CD4-positive, alpha-beta T cell treated with Interleukin-17A for 1 hour (primary cell): ENCODE results near the gene ATG7.
"Not testable (repeated sequence)": the region's sequence is repeated elsewhere in the genome, so short reads cannot be mapped to it uniquely, and the experiment has no call there.

Source experiments
- DNase-seq: peaks from one replicate; pipeline ENCODE4 v3.0.0-alpha.2; 2020

The ATG7 gene

GRCh38 chr3:11392014-11392859 lies 120.0 kb downstream of the ATG7 start:
- DNase-seq: no peak

- DNase-seq: no peak
Measured at GRCh38 chr3:11392860-11393114, 120.6 kb downstream of the ATG7 start.

- no peak for DNase-seq
Measured at GRCh38 chr3:11393401-11393800, 121.2 kb downstream of the ATG7 start.

GRCh38 chr3:11394392-11394791 lies 122.2 kb downstream of the ATG7 start:
- DNase-seq: no peak

- DNase-seq: no peak
Measured at GRCh38 chr3:11400213-11400612, 128.0 kb downstream of the ATG7 start.

GRCh38 chr3:11401434-11401833 lies 129.2 kb downstream of the ATG7 start:
- no peak for DNase-seq

- no peak for DNase-seq
Measured at GRCh38 chr3:11405323-11405722, 133.1 kb downstream of the ATG7 start.

- no peak for DNase-seq
Measured at GRCh38 chr3:11407644-11408043, 135.4 kb downstream of the ATG7 start.

GRCh38 chr3:11408324-11408859 lies 136.2 kb downstream of the ATG7 start:
- not testable (repeated sequence) for DNase-seq

- no peak for DNase-seq
Measured at GRCh38 chr3:11410564-11410963, 138.4 kb downstream of the ATG7 start.

- no peak for DNase-seq
Measured at GRCh38 chr3:11411956-11412355, 139.8 kb downstream of the ATG7 start.

GRCh38 chr3:11413071-11413470 lies 140.9 kb downstream of the ATG7 start:
- DNase-seq: no peak

GRCh38 chr3:11415099-11415498 lies 142.9 kb downstream of the ATG7 start:
- no peak for DNase-seq

- DNase-seq: no peak
Measured at GRCh38 chr3:11420066-11420465, 147.9 kb downstream of the ATG7 start.

GRCh38 chr3:11422291-11422690 lies 150.1 kb downstream of the ATG7 start:
- no peak for DNase-seq

GRCh38 chr3:11423868-11424267 lies 151.7 kb downstream of the ATG7 start:
- no peak for DNase-seq

GRCh38 chr3:11424277-11424676 lies 152.1 kb downstream of the ATG7 start:
- no peak for DNase-seq

- no peak for DNase-seq
Measured at GRCh38 chr3:11430207-11430606, 158.0 kb downstream of the ATG7 start.

- DNase-seq: no peak
Measured at GRCh38 chr3:11430624-11431023, 158.4 kb downstream of the ATG7 start.

GRCh38 chr3:11431319-11431718 lies 159.1 kb downstream of the ATG7 start:
- DNase-seq: no peak

- no peak for DNase-seq
Measured at GRCh38 chr3:11434017-11434526, 161.9 kb downstream of the ATG7 start.

GRCh38 chr3:11434563-11435096 lies 162.4 kb downstream of the ATG7 start:
- DNase-seq: no peak

- DNase-seq: no peak
Measured at GRCh38 chr3:11435440-11436165, 163.4 kb downstream of the ATG7 start.

- DNase-seq: no peak
Measured at GRCh38 chr3:11436775-11437174, 164.6 kb downstream of the ATG7 start.
